ENCODE results near the gene EXTL2. TPM values are rescaled to one million over a fixed set of nuclear protein-coding genes. Genes with fewer than 3 reads are reported as not detected.
"Not testable (repeated sequence)": the region's sequence is repeated elsewhere in the genome, so short reads cannot be mapped to it uniquely, and the experiment has no call there.

The EXTL2 gene
- total RNA-seq, 1 donor from 2014 or later, result 4.7 TPM

DNA sequence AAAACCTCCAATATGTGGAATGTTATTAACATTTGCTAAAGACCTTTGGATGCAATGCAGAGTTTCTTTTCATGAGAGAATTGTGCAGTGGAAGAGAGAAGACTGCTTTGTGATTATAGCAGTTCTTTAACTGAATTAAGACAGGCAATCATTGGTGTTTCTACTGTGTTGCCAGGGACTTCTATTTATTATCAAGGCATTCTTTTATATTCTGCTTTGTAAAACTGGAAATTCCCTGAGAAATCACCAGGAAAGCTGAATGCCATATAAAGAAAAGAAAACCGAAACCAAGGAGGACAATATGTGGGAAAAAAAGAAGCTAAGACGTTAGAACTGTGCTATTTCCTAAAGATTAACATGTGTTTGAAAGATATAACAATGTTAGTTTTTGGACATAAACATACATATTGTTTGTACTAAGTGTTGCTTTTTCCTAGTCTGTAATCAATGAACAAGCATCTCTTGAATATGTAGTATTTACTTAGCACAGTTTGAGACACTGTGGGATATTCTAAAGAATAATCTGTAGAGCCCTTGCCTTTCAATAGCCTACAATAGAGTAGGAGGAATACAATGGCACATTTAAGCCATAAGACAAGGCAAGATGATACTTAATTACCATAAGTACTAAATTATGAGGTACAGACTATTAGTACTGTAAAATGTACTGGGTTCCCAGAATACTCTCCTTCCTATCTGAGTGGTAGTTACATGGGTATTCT is 47.1 kb downstream of the EXTL2 start:
- peak; percentile 59 for DNase-seq (ENCODE audit: low read depth)
- H3K4me3 ChIP-seq (ENCODE audit: low read depth, low read length), result peak overlapping the region; percentile 17
- TF ChIP-seq, protein P1, sequence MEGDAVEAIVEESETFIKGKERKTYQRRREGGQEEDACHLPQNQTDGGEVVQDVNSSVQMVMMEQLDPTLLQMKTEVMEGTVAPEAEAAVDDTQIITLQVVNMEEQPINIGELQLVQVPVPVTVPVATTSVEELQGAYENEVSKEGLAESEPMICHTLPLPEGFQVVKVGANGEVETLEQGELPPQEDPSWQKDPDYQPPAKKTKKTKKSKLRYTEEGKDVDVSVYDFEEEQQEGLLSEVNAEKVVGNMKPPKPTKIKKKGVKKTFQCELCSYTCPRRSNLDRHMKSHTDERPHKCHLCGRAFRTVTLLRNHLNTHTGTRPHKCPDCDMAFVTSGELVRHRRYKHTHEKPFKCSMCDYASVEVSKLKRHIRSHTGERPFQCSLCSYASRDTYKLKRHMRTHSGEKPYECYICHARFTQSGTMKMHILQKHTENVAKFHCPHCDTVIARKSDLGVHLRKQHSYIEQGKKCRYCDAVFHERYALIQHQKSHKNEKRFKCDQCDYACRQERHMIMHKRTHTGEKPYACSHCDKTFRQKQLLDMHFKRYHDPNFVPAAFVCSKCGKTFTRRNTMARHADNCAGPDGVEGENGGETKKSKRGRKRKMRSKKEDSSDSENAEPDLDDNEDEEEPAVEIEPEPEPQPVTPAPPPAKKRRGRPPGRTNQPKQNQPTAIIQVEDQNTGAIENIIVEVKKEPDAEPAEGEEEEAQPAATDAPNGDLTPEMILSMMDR (conservative IDR thresholded peaks at IDR 0.05; ENCODE audit: low read depth, low read length), result no peak

DNA sequence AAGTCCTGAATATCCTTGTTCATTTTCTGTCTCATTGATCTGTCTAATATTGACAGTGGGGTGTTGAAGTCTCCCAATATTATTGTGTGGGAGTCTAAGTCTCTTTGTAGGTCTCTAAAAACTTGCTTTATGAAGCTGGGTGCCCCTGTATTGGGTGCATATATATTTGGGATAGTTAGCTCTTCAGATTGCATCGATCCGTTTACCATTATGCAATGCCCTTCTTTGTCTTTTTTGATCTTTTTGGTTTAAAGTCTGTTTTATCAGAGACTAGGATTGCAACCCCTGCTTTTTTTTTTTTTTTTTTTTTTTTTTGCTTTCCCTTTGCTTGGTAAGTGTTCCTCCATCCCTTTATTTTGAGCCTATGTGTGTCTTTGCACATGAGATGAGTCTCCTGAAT is 51.5 kb downstream of the EXTL2 start:
- DNase-seq (ENCODE audit: low read depth); H3K4me3 ChIP-seq (ENCODE audit: low read depth, low read length): not testable (repeated sequence)

DNA sequence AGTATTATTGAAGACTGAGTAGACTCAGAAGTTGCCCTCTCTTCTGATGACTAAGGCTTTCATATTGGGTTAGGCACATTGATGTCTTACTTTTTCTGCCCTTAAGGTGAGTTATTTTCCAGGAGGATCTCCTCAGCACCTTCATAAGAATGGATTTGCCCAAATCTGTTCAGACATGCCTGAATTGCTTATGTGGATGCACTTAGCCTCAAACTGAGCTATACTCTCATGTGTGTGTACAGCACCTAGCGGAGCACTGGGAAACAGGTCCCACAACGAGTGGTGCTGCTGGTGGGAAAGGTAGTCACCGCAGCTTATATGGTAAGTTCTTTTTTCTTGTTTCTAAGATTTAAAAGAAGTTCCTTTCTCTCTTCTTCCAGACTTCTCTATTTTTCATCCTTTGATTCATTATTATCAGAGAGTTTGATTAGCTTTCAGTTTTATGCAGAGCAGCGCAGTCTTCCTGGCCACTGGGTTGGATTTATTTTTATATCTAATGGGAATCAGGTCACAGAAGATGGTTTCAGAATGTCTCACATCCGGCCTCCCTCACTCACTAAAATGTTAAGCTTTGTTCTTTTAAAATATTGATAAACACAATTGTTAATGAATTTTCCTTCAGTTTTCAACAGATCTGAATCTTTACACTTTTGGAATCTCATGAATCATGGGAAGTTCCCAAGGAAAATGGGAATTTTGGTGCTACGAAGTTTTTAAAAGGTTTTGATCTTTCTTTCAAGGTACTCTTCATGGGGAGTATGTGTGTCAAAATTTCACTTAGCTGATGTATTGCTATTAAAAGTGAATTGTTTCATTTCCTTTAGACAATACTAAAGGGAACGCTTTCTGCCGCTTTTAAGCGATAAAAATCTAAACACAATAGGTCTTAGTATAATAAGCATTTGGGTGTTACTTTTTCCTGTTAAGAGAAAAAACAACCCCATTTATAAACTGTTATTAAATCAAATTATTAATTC is 58.5 kb downstream of the EXTL2 start:
- DNase-seq (ENCODE audit: low read depth), result no peak

GRCh38 chr1:100834777-100835660 is 59.6 kb downstream of the EXTL2 start:
- no peak for DNase-seq (ENCODE audit: low read depth)
- TF ChIP-seq, protein P1 (conservative IDR thresholded peaks at IDR 0.05; ENCODE audit: low read depth, low read length), result peak; percentile 55

More for the DNA sequence above, 58.5 kb downstream of the EXTL2 start:
- TF ChIP-seq, protein P1 (conservative IDR thresholded peaks at IDR 0.05; ENCODE audit: low read depth, low read length), result no peak
- H3K4me3 ChIP-seq (ENCODE audit: low read depth, low read length), result no peak overlapping the region

DNA sequence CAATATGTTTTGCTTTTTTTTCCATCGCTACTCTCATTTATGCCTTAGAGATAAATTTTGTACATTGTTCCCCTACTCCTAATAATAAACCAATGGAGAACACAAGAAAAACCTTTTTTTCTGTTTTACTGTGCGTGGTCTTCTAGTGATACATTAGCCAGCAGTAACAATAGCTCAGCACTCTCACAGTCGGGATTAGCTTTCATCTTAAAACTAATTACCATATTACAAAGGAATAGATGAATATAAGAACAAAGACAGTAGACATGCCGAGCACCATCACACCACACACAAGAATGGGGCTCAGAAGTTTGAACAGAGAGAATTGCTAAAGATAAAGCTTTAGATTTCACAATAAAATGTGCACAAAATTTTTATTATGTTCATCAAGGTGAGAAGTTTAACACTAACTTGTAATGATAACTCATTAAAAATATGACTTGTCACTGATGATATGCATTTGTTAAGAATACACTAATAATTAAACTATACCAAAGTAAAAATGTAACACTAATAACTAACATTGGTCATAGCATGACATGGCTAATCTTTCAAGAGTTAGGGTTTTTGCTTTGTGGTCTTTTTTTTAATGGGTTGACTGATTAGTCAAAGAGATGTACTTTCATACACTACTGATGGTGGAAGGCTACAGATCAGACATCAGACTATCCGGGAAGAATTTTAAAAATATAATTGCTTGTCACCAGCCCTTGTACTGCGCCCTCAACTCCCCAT is 61.8 kb downstream of the EXTL2 start:
- DNase-seq (ENCODE audit: low read depth), result no peak
- TF ChIP-seq, protein P1 (conservative IDR thresholded peaks at IDR 0.05; ENCODE audit: low read depth, low read length), result no peak

More at GRCh38 chr1:100834777-100835660, 59.6 kb downstream of the EXTL2 start:
- H3K4me3 ChIP-seq (ENCODE audit: low read depth, low read length), result no peak overlapping the region

GRCh38 chr1:100825666-100826065 is 69.0 kb downstream of the EXTL2 start:
- not testable (repeated sequence) for DNase-seq (ENCODE audit: low read depth)

More for the DNA sequence above, 61.8 kb downstream of the EXTL2 start:
- no peak overlapping the region for H3K4me3 ChIP-seq (ENCODE audit: low read depth, low read length)

More at GRCh38 chr1:100825666-100826065, 69.0 kb downstream of the EXTL2 start:
- H3K4me3 ChIP-seq (ENCODE audit: low read depth, low read length), result not testable (repeated sequence)

Other genes with a start within 250 kb of the EXTL2 start
- gene VCAM1, start 175.1 kb downstream of the EXTL2 start, total RNA-seq, result 14.0 and 49.2 TPM in 2 replicates
- gene SLC30A7, start 1.2 kb upstream of the EXTL2 start, total RNA-seq, result 12.5 and 15.6 TPM in 2 replicates
- 14.2 and 38.8 TPM in 2 replicates for gene DPH5, start 130.9 kb upstream of the EXTL2 start, total RNA-seq

All from epithelial cell of proximal tubule (primary cell).